Measurements from ENCODE around the gene ZNF134.

The ZNF134 gene

DNA sequence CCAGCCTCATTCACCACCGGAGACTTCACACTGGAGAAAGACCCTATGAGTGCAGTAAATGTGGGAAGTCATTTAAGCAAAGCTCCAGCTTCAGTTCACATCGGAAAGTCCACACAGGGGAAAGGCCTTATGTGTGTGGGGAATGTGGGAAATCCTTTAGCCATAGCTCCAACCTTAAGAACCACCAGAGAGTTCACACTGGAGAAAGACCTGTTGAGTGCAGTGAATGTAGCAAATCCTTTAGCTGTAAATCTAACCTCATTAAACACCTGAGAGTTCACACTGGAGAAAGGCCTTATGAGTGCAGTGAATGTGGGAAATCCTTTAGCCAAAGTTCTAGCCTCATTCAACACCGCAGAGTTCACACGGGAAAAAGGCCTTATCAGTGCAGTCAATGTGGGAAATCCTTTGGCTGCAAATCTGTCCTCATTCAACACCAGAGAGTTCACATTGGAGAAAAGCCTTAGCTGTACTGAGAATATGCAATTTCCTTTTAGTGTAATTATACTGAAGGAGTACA lies 27.7 kb downstream of the ZNF134 start:
- DNase-seq = no peak

GRCh38 chr19:57642396-57643046 lies 28.5 kb downstream of the ZNF134 start:
- no peak for DNase-seq

- no peak for DNase-seq
Measured at GRCh38 chr19:57643734-57644133, 29.7 kb downstream of the ZNF134 start.

GRCh38 chr19:57648331-57649003 lies 34.4 kb downstream of the ZNF134 start:
- no peak for DNase-seq

DNA sequence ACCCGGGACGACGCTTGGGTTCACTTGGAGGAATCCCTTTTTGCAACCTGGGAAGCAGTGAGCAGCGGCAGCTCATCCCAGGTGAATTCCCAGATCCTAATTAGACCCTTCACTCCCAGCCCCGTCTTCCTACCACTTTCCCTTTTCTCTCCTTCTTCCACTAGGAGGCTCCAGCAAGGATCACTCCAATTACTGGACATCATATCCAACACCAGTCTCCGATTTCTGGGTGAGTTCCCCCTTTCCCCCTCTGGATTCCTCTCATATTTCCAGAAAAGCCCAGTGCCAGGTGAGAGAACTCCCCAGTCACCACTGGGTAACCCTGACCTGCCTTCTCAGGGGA lies 37.6 kb downstream of the ZNF134 start:
- DNase-seq = no peak

DNA sequence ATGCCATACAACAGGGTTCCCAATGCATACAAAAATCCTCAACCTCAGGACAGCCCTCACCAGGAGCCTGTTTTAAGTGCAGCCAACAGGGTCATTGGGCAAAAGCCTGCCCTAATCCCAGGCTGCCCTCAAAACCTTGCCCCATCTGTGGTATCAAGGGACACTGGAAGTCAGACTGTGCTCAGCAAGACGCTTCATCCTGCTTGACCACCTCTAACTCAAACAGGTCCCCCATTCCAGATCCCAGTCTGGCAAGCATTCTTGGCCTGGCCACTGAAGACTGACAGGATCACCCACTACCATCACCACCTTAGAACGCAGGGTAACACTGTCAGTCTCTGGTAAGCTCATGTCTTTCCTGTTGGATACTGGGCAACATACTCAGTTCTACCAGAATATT lies 39.6 kb downstream of the ZNF134 start:
- no peak for DNase-seq

- DNase-seq = no peak
Measured at GRCh38 chr19:57655443-57655842, 41.4 kb downstream of the ZNF134 start.

- DNase-seq = no peak
Measured at GRCh38 chr19:57656346-57656745, 42.3 kb downstream of the ZNF134 start.

DNA sequence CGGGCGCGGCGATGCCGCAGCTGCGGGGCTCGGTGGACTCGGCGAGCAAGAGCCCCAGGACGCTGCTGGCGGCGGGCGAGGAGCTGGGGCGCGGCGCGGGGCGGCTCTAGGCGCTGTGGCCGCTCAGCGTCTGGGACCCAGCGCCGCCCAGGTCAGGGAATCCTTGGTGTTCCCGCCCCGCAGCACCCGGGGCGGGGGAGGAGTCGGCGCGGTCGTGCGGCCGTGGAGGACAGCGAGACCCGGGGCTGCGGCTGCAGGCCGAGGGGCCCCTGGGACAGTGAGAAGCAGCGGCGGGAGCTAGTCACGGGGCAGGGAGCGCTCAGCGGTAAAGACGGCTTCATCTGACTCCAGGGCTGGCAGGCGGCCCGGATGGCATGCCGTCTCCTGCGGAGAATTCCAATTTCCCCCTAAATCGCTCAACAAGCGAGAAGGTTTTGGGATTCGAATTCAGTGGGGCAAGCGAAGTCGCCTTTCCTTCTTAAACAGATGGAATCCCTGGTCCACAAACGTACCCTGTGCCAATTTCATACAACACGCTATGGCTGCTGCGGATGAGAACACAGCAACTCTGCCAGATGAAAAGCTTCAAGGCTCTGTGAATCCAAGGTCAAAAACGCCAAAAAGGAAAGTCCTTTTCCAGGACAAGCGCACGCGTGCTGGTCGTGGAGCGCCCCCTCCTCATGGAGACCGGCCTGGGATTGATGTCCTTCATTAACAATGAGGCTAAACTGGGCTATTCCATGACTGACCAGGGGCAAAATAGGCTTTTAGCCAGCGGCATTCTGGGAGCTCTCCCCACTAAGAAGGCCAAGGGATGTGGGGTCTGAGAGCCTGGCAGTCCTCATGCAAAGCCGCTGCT lies 50.5 kb downstream of the ZNF134 start:
- peak in 3 of 4 experiments; percentile 7 to 36 (median 20) for DNase-seq

- DNase-seq = no peak
Measured at GRCh38 chr19:57665261-57665806, 51.3 kb downstream of the ZNF134 start.

DNA sequence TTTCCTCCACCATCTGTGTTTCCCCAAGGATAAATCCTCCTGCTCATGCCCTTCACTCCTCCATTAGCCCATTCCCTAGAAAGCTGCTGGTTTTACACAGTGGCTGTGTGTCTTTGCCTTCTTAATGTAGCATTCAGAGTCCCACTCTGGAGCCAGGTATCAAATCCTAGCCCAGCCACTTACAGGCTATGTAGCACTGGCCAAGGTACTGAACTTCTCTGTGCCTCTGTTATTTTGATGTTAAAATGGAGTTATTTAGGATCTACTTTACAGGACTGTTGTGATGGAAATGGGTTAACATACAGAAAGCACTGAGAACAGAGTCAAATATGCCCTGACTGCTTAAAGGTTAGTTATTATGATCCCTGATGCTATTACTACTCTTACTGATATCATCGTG lies 53.2 kb downstream of the ZNF134 start:
- no peak for DNase-seq

DNA sequence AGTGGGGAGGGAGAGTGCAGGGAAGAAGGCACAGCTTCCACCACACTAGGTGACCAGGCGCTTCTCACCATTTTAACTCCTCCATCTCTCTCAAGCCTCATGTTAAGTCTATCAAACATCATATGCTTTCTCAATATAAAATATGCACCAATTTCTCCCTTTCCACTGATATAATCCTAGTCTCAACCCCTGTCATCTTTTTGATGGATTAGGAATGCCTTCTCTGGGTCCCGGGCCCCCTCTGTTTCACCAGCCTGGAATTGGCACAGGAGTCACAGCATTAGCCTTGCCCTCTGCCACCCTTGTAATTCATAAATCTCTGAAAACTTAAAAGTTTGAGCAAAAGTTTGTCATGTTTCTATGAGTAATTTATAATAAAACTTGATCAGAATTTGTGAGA lies 54.6 kb downstream of the ZNF134 start, which contains the start of gene ZSCAN4:
ZSCAN4 (plus strand) TSS at position 301 of the 400 bp plus-strand sequence. CDS start 7,211 bp downstream, outside the sequence.
- no peak for DNase-seq

DNA sequence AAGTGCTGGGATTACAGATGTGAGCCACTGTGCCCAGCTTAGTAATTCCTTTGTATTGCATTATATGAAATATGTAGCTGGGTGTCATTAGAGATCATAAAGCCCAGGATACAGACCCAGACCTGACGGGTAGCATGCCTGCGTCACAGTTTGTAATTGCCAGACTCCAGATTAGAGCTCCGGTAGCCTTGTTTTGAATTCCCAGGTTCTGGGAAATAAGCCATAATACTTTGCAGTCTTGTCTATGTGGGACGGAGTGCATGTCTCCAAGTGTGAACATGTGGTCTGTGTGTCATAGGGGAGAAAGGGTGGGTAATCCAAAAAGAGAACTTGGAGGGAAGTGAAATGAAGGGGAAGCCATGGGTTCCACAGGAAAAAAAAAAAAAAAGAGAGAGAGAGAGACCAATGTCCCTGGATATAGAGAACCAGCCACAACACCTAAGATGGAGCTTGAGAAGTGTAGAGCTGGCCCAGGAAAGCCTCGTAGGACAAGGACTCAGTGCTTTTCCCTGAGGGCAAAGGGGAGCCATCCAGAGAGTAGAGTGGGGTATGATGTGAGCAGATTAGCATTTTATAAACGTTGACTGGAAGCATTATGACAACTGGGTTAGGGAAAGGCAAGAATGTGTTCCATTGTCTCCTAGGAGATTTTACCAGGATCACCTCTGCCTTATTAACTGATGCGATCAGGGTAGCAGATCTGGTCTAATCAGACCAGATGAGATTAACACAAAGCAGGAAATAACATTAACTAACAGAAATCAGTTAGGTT lies 57.3 kb downstream of the ZNF134 start:
- no peak for DNase-seq

DNA sequence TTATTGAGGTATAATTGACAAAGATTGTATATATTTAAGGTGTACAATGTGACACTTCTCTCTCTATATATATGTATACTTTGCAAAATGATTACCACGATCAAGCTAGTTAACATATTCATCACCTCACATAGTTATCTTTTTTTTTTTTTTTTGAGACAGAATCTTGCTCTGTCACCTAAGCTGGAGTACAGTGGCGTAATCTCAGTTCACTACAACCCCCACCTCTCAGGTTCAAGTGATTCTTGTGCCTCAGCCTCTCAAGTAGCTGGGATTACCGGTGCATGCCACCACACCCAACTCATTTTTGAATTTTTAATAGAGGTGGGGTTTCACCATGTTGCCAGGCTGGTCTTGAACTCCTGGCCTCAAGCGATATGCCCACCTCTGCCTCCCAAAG lies 58.4 kb downstream of the ZNF134 start:
- DNase-seq = no peak

All from suppressor macrophage (primary cell).